HEK293T (cell line): ENCODE data around the gene AOPEP.

Source experiments
- CTCF ChIA-PET: fragments of 350-600 bp; formaldehyde crosslinking; extraction: SDS; loops from one replicate; lab custom pipeline; 2021; ENCODE audit warnings: antibody characterized with exemption, inconsistent platforms; lab: Yijun Ruan, JAX
- POLR2A ChIA-PET: fragments of 350-600 bp; formaldehyde crosslinking; extraction: SDS; loops from one replicate; lab custom pipeline; 2020; ENCODE audit warnings: antibody characterized with exemption, inconsistent platforms; lab: Yijun Ruan, JAX
- DNase-seq: peaks from one replicate; pipeline ENCODE4 v3.0.0; 2012; ENCODE audit warnings: mixed read lengths; ENCODE audit errors: extremely low spot score
- ARNT ChIP-seq: fragments of 450-650 bp; IDR thresholded peaks from 2 replicates; pipeline ENCODE4 v1.6.1; 2017; ENCODE audit warnings: mild to moderate bottlenecking
- BHLHE40 ChIP-seq: fragments of 450-650 bp; IDR thresholded peaks from 2 replicates; pipeline ENCODE4 v1.6.1; 2016; ENCODE audit warnings: mild to moderate bottlenecking, moderate library complexity, borderline replicate concordance
- CTBP1 ChIP-seq: fragments of 450-650 bp; IDR thresholded peaks from 2 replicates; pipeline ENCODE4 v1.6.1; 2016; ENCODE audit warnings: borderline replicate concordance
- ELF4 ChIP-seq: fragments of 450-650 bp; IDR thresholded peaks from 2 replicates; pipeline ENCODE4 v1.6.1; 2017; ENCODE audit warnings: antibody characterized with exemption
- FOXA1 ChIP-seq: fragments of 450-650 bp; IDR thresholded peaks from 2 replicates; pipeline ENCODE4 v1.6.1; 2016; ENCODE audit warnings: mild to moderate bottlenecking
- FOXK2 ChIP-seq: fragments of 450-650 bp; IDR thresholded peaks from 2 replicates; pipeline ENCODE4 v1.6.1; 2016; ENCODE audit warnings: mild to moderate bottlenecking
- FOXM1 ChIP-seq: fragments of 450-650 bp; IDR thresholded peaks from 2 replicates; pipeline ENCODE4 v1.6.1; 2017; ENCODE audit warnings: mild to moderate bottlenecking, borderline replicate concordance
- HDGF ChIP-seq: fragments of 450-650 bp; IDR thresholded peaks from 2 replicates; pipeline ENCODE4 v1.6.1; 2017; ENCODE audit warnings: antibody characterized with exemption, borderline replicate concordance
- L3MBTL2 ChIP-seq: fragments of 450-650 bp; conservative IDR thresholded peaks from 2 replicates; pipeline ENCODE4 v1.6.1; 2016; ENCODE audit warnings: mild to moderate bottlenecking
- LEF1 ChIP-seq: fragments of 450-650 bp; IDR thresholded peaks from 2 replicates; pipeline ENCODE4 v1.6.1; 2017; ENCODE audit warnings: mild to moderate bottlenecking, borderline replicate concordance
- NFRKB ChIP-seq: fragments of 450-650 bp; IDR thresholded peaks from 2 replicates; pipeline ENCODE4 v1.6.1; 2016; ENCODE audit warnings: mild to moderate bottlenecking, moderate library complexity
- PKNOX1 ChIP-seq: fragments of 450-650 bp; IDR thresholded peaks from 2 replicates; pipeline ENCODE4 v1.6.1; 2016
- SP1 ChIP-seq: fragments of 450-650 bp; IDR thresholded peaks from 2 replicates; pipeline ENCODE4 v1.6.1; 2017
- SUZ12 ChIP-seq: fragments of 450-650 bp; IDR thresholded peaks from 2 replicates; pipeline ENCODE4 v1.6.1; 2016; ENCODE audit warnings: mild to moderate bottlenecking
- TARDBP ChIP-seq: fragments of 450-650 bp; IDR thresholded peaks from 2 replicates; pipeline ENCODE4 v1.6.1; 2016
- ZNF384 ChIP-seq: fragments of 450-650 bp; IDR thresholded peaks from 2 replicates; pipeline ENCODE4 v1.6.1; 2016

Gene AOPEP

DNA sequence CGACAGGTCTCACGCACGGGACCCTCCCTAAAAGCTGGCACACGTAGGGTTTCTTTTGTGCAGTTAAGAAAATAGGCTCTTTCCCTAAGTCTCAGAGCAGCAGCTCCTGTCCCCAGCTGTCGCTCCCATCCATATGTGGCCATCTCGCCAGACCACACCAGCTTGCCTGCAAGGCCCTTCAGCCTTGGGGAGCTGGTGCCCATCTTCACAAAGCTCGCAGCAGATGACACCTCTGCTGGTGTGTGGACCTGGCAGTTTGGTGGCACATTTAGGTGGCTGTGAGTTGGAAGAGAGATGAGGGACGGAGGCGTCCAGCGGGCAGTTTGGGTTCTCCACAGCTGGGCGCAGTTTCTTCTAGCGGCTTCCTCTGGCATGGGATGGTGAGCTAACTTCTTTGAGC is 352.0 kb downstream of the AOPEP start:
- no peak for DNase-seq
- ChIA-PET POLR2A (no interaction called here), CTCF (no interaction called here)
- TF ChIP-seq L3MBTL2, result no peak
- no peak for TF ChIP-seq FOXA1
- no peak for TF ChIP-seq ELF4
- no peak for TF ChIP-seq TARDBP
- TF ChIP-seq ZNF384, result no peak
- no peak for TF ChIP-seq SUZ12
- no peak for TF ChIP-seq CTBP1
- no peak for TF ChIP-seq NFRKB
- no peak for TF ChIP-seq FOXM1
- no peak for TF ChIP-seq PKNOX1

GRCh38 chr9:95078939-95079338 is 352.4 kb downstream of the AOPEP start:
- POLR2A ChIA-PET, result no interaction called here
- CTCF ChIA-PET, result no interaction called here
- DNase-seq, result no peak
- TF ChIP-seq ARNT, result no peak
- no peak for TF ChIP-seq SUZ12
- TF ChIP-seq FOXM1, result no peak
- TF ChIP-seq FOXA1, result no peak
- no peak for TF ChIP-seq ZNF384
- TF ChIP-seq NFRKB, result no peak
- TF ChIP-seq BHLHE40, result no peak
- TF ChIP-seq L3MBTL2, result no peak
- TF ChIP-seq SP1, result no peak
- TF ChIP-seq PKNOX1, result no peak
- no peak for TF ChIP-seq TARDBP
- no peak for TF ChIP-seq HDGF
- no peak for TF ChIP-seq LEF1
- TF ChIP-seq FOXK2, result no peak
- no peak for TF ChIP-seq CTBP1
- TF ChIP-seq ELF4, result no peak

DNA sequence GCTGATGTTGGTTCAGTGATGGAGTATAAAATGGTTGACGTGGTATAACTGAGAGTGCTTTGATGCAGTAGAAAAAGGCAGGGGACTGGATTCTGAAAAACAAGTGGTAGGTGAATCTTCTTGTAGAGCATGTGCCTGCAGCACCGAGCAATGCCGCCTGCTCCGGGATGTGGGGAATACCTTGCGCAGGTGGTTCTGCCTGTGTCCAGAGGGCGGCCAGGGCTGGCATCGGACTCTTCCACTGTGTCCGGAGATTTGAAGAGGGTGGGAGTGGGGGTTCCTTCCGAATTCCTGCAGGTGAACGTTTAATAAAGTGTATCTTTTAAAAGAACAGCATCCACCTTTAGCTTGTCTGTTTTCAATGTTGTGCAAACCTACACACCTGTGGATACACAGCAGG is 353.0 kb downstream of the AOPEP start:
- CTCF ChIA-PET, result no interaction called here
- POLR2A ChIA-PET, result no interaction called here
- no peak for DNase-seq
- no peak for TF ChIP-seq SUZ12
- TF ChIP-seq CTBP1, result no peak
- no peak for TF ChIP-seq BHLHE40
- TF ChIP-seq ZNF384, result no peak
- no peak for TF ChIP-seq HDGF
- no peak for TF ChIP-seq FOXK2
- TF ChIP-seq SP1, result no peak
- no peak for TF ChIP-seq PKNOX1
- no peak for TF ChIP-seq TARDBP
- TF ChIP-seq LEF1, result no peak
- TF ChIP-seq ARNT, result no peak
- TF ChIP-seq ELF4, result no peak
- TF ChIP-seq FOXM1, result no peak

DNA sequence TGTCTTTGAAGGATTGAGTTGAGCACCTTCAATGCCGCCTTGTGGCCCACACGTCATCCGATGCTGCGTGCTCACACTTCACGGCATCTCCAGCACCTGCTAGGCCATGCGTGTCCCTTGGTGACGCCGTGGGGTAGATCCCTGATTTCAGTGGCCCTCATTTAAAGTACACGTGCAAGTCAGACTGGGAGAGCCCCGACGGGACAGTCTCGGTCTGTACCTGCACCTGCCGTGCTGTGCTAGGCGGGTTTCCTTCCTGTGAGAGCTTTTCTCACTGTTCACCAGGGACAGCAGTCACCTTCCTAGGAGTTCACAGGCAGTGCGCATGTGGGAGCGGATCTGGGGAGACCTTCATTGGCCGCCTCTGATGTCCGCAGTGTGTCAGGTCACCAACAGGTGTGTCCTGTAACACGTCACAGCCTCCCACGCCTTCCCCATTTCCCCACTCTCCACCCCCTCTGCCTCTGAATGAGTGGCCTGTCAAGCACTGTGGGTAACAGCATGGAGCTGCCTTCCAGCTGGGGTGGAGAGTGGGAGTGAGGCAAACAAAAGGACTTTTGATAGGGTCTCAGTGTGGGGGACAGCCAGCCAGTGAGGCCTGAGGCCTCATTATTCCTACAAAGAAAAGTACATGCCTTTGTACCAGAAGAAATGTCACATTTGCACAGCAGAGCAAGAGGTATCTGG is 354.6 kb downstream of the AOPEP start:
- POLR2A ChIA-PET, result no interaction called here
- TF ChIP-seq CTBP1 (no peak), FOXK2 (no peak), SP1 (no peak), FOXM1 (no peak), FOXA1 (no peak), HDGF (no peak), ELF4 (no peak)
- CTCF ChIA-PET, result no interaction called here
- no peak for DNase-seq

GRCh38 chr9:95081998-95082397 is 355.5 kb downstream of the AOPEP start:
- ChIA-PET POLR2A (no interaction called here), CTCF (no interaction called here)
- TF ChIP-seq FOXA1, result no peak
- TF ChIP-seq FOXM1, result no peak
- TF ChIP-seq TARDBP, result no peak
- TF ChIP-seq ELF4, result no peak
- no peak for DNase-seq

DNA sequence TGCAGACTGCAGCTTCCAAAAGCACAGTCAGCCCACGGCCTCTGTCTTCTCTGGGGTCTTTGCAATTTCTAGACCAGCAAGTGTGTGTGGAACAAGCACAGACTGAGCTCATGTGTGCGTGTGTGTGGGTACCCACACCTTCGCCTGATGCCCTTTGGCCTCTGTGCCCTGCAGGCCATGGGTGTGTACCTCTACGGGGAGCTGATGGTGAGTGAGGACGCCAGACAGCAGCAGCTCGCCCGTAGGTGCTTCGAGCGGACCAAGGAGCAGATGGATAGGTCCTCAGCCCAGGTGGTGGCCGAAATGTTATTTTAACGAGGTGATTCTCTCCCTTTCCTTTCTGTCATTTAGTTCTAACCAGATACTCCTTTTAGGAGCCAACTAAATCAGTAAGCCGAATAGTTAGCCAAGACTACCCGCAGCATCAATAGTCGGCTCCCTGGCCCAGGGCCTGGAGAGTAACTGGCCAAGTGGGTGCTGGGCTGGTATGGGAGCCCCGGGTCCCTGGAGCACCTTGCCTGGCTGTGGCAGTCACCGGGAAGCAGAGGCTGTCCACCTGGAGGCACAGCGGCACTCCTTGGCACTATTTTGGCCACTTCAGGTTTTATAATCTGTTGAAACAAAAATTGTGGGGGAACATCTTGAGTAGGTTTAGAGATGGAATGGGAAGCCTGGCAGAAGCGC is 356.0 kb downstream of the AOPEP start:
- POLR2A ChIA-PET, result no interaction called here
- TF ChIP-seq ARNT, result no peak
- TF ChIP-seq HDGF, result no peak
- TF ChIP-seq TARDBP, result no peak
- no peak for TF ChIP-seq FOXM1
- TF ChIP-seq SP1, result no peak
- TF ChIP-seq BHLHE40, result no peak
- no peak for TF ChIP-seq FOXA1
- no peak for TF ChIP-seq SUZ12
- no peak for TF ChIP-seq ZNF384
- no peak for TF ChIP-seq FOXK2
- TF ChIP-seq PKNOX1, result no peak
- no peak for TF ChIP-seq ELF4
- CTCF ChIA-PET, result no interaction called here
- no peak for DNase-seq
